ENCODE results near the gene FLNC. TPM values are rescaled to one million over a fixed set of nuclear protein-coding genes. Genes with fewer than 3 reads are reported as not detected.

Gene FLNC
- total and polyA plus RNA-seq, 2 of the 13 experiments (the other 11 are each of a cell fraction or from before 2014, with no cell fraction given): 0.02 TPM; not detected in 1

- TF ChIP-seq RBAK (CRISPR knock-in tag; IDR thresholded peaks at IDR 0.05) (no peak), ZNF883 (CRISPR knock-in tag; IDR thresholded peaks at IDR 0.05; ENCODE audit: not compliant biosample characterization) (no peak), RBM22 (optimal IDR thresholded peaks at IDR 0.05; ENCODE audit: low read length) (peak; percentile 59), HMGXB4 (CRISPR knock-in tag; IDR thresholded peaks at IDR 0.05; ENCODE audit: borderline replicate concordance in 1 of 2, low read depth in 1 of 2) (peak; percentile 44 to 45; a peak in 1 of 4 replicates), ZFP36 (IDR thresholded peaks at IDR 0.05; ENCODE audit: borderline replicate concordance, low read depth, low read length, partially characterized antibody) (no peak), ZNF143 (CRISPR knock-in tag; IDR thresholded peaks at IDR 0.05) (no peak), ZBTB3 (CRISPR knock-in tag; IDR thresholded peaks at IDR 0.05; ENCODE audit: borderline replicate concordance, low read depth) (no peak), ZNF24 (IDR thresholded peaks at IDR 0.05) (peak; percentile 95), ZNF512 (CRISPR knock-in tag; IDR thresholded peaks at IDR 0.05) (no peak), ZNF687 (CRISPR knock-in tag; IDR thresholded peaks at IDR 0.05) (peak; percentile 29; the same call in 1 of the 2 replicates), ZNF124 (CRISPR knock-in tag; IDR thresholded peaks at IDR 0.05) (0 out of 2 replicates have a peak, but pooled peaks have one; percentile 27), RERE (CRISPR knock-in tag; IDR thresholded peaks at IDR 0.05; ENCODE audit: low read depth) (no peak), ATF1 (CRISPR knock-in tag; IDR thresholded peaks at IDR 0.05) (no peak)
Measured at GRCh38 chr7:128783143-128783861, 46.9 kb upstream of the FLNC start (continued).
